Skin of body (tissue), 2 donors: Measurements from ENCODE around the gene OGFOD3. TPM values are rescaled to one million over a fixed set of nuclear protein-coding genes. Genes with fewer than 3 reads are reported as not detected.

Source experiments
- DNase-seq: peaks from one replicate; lab custom pipeline; 2025; lab: John Stamatoyannopoulos, UW
- total RNA-seq: library from RNA; depleted of rRNA; stranded (reverse); fragments of >200 nt; gene quantifications from one replicate; pipeline ENCODE4 v1.2.3, GENCODE V29; 2014

The OGFOD3 gene
- total RNA-seq, 1 donor from 2014 or later, result 13.5 TPM

GRCh38 chr17:82406131-82406671, 12.2 kb downstream of the OGFOD3 start:
- no peak for DNase-seq

GRCh38 chr17:82405051-82405450, 13.3 kb downstream of the OGFOD3 start:
- no peak for DNase-seq

DNA sequence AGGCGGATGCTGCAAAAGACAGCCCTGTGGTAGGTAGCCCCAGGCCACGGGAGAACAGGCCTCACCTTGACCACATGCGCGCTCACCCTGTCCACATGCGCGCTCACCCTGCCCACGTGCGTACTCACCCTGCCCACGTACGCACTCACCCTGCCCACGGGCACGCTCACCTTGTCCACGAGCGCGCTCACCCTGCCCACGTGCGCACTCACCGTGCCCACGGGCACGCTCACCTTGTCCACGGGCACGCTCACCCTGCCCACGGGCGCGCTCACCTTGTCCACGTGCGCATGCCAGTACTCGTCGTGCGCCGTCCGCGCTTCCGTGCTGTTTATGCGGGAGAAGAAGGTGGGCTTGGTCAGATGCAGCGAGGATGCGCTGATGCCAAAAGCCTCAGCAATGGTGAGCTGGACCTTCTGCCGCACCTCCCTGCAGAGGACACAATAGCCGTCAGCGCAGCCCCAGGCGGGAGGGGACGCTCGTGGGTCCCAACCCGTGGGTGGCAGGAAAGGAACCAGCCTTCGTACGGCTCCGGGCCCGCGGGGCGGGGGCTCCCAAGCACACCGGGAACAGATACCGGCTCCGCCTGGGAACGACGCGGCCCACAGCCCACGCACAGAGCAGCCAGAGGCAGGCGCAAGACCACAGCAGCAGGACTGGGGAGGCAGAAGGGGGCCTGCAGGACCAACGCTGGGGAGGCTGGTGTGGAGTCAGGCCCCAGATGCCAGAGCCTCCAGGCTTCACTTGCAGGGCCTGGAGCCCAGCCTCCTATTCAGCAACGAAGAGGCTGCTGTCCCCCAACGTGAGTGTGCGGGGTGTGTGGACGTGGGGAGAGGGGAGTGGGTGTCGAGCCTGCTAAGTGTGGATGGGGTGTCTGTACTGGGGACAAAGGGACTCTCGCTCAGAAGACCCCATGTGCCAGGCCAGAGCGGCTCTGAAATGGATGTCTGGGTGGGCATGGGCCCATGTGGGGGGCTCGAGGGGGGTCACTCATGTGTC, 14.4 kb downstream of the OGFOD3 start:
- no peak for DNase-seq

DNA sequence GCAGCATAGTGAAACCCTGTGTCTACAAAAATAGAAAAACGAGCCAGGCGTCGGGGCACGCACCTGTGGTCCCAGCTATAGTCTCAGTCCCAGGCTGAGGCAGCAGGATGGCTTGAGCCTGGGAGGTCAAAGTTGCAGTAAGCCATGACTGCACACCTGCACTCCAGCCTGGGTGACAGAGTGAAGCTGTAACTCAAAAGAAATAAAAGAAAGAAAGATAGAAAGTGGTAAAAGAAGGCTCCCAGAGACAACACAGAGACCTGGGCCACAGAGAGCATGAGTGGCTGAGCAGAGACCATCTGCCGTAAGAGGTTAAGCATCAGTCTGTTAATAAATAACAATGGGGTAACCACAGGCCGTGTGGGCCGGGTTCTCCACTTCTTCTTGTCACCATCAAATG, 15.5 kb downstream of the OGFOD3 start:
- DNase-seq, result no peak

GRCh38 chr17:82400830-82401229, 17.6 kb downstream of the OGFOD3 start:
- no peak for DNase-seq

- DNase-seq, result peak; percentile 62
Observed at GRCh38 chr17:82400206-82400605, 18.2 kb downstream of the OGFOD3 start.

GRCh38 chr17:82399601-82400101, 18.7 kb downstream of the OGFOD3 start:
- no peak for DNase-seq

GRCh38 chr17:82399041-82399441, 19.3 kb downstream of the OGFOD3 start:
- DNase-seq, result peak; percentile 83

GRCh38 chr17:82397449-82398335, 20.7 kb downstream of the OGFOD3 start:
- no peak for DNase-seq

- DNase-seq, result no peak
Observed at GRCh38 chr17:82396601-82397435, 21.6 kb downstream of the OGFOD3 start.

DNA sequence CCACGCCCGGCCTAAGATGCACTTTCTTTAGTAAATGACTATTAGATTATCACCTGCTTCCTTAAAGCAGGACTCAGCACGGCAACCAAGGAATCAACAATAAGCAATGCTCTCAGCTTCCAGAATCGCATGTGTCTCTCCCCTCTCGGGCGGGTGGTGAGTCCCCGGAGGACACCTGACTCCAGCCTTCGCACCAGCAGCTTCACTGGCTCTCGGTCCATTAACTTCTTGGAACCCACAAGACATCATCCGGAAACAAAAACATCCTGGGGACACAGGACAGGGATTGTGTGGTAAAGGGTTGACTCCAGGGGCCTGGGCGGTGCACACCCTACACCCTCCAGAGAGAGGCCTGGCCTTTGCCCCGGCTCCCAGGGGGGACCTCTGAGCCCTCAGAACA, 24.1 kb downstream of the OGFOD3 start:
- no peak for DNase-seq

- DNase-seq, result no peak
Observed at GRCh38 chr17:82392941-82393340, 25.4 kb downstream of the OGFOD3 start.

GRCh38 chr17:82392209-82392920, 26.0 kb downstream of the OGFOD3 start:
- DNase-seq, result no peak

DNA sequence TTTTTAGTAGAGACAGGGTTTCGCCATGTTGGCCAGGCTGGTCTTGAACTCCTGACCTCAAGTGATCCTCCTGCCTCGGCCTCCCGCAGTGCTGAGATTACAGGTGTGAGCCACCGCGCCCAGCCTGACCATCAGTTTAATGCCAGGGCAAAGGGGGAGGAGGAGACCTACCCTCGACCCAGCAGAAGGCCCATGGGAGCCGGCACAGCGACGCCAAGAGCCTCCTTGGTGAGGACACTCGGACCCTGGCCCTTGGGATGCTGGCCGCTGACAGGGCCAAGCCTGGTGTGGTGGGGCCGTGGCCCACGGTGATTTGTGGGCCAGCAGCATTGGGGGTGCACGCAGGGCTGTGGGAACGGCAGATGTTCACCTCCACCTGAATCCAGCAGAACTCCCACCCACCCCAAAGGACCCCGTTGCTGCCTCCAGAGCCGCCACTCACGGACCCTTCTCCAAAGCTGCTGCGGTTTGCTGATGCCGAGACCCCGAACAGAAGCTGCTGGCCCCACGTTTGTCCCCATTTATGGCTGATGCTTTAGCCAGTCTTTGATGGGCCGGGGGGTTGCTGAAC, 26.8 kb downstream of the OGFOD3 start:
- no peak for DNase-seq

DNA sequence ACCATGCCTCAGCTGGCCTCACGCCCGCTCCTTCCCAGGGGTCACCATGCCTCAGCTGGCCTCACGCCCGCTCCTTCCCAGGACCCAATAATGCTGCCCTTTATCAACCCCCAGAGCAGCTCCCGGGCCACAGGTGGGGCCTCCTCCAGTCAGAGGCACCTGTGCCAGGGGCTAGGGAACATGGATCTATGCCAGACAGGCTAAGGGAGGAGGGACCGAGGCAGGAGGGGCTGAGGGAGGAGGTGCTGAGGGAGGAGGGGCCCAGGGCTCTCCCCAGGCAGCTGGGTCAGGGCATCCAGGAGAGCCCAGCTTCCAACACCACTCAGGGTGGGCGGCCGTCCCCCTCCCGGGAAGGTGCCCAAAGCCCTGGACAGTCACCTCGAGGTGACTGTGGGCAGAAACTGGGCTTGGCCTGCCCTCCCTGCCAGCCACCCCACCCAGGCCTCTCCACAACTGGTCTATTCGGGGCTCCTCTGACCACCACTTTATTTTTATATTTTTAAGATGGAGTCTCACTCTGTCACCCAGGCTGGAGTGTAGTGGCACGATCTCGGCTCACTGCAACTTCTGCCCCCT, 27.4 kb downstream of the OGFOD3 start:
- DNase-seq, result no peak

DNA sequence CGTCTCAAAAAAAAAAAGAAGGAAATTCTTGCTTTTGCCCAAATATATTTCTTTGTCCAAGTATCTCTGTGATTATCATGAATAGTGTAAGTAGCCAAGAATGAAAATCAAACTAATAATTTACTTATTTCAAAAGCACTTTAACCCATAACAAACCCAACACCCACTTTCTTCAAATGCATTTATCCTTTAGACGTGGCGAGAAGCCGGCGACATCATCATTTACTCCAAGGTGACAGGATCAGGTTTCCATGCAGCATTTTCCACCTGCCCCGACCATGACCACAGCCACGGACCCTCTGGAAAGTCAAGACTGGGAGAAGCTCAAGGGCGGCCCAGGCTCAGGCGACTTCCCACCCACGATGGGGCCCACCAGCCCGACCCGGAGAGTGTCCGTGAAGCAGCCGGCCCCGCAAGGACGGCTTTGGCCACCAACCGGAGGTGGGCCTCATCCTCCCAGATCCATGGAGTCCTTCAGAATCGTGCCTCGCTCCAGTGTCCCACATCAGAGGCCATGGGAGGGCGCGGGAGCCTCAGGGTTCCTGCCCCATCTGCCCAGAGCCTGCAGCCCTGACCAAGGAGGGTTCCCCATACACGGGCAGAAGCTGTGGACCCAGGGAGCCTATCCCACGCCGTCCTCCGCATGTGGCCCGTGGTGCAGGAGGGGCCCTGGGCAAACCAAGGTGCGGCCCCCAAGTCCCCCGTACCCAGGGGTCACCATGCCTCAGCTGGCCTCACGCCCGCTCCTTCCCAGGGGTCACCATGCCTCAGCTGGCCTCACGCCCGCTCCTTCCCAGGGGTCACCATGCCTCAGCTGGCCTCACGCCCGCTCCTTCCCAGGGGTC, 28.1 kb downstream of the OGFOD3 start:
- DNase-seq, result no peak

DNA sequence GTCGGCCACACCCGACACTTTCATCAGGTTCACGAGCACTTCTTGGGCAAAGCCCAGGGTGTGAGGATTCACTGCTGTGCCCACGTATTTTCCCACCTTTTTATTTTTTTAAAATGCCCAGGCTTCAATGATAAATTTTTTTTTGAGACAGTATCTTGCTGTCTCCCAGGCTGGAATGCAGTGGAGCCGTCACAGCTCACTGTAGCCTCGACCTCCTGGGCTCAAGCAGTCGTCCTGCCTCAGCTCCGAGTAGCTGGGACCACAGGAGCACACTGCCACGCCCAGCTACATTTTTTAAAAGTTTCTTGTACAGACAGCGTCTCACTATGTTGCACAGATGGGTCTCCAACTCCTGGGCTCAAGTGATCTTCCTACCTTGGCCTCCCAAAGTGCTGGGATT, 29.0 kb downstream of the OGFOD3 start:
- DNase-seq, result no peak

DNA sequence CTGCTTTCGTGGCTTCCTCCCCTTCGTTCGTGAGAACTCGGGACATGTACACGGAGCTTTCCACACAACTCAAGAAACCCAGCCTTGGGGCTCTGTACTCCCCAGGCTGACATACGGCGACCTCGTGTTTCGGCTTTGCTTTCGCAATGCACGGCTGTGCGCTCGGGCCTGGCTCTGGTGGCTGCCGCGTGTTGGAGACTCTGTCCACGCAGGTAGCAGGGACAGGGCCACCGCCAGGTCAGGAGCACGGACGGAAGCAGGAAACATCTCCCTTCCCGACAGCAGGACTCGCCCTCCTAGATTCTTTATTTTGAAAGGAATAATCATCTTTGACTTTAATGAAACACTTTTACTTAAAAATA, 29.5 kb downstream of the OGFOD3 start:
- DNase-seq, result no peak
